ENCODE results near the gene TRIP10.

TRIP10 gene, protein sequence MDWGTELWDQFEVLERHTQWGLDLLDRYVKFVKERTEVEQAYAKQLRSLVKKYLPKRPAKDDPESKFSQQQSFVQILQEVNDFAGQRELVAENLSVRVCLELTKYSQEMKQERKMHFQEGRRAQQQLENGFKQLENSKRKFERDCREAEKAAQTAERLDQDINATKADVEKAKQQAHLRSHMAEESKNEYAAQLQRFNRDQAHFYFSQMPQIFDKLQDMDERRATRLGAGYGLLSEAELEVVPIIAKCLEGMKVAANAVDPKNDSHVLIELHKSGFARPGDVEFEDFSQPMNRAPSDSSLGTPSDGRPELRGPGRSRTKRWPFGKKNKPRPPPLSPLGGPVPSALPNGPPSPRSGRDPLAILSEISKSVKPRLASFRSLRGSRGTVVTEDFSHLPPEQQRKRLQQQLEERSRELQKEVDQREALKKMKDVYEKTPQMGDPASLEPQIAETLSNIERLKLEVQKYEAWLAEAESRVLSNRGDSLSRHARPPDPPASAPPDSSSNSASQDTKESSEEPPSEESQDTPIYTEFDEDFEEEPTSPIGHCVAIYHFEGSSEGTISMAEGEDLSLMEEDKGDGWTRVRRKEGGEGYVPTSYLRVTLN

DNA sequence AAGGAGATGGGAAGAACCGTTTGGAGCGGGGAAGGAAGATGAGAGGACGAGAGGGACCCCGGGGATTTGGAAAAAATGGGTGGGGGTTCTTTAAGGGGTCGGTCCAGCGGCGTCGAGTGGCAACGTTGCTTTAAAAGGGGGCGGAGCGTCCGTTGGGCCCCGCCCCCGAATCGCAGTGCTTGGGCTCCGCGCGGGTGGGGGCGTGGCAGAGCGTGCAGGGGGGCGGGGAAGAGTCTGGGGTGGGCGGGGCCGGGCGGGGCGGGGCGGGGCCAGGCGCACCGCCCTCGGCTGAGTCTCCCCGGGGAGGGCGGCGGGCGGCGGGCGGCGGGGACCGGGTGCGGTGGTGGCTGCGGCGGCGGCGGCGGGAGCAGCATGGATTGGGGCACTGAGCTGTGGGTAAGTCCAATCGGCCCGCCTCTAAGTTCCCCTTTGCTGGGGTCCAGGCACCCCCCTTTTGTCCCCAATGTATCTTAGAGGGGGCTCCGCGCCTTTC is at the start of gene TRIP10:
Gene TRIP10, plus strand, starts transcription at position 291 of the 493 bp plus-strand sequence. Its CDS starts 82 bp downstream, at position 373.
- peak within 1 kb of the TSS; percentile 63 for H3K9ac ChIP-seq (ENCODE audit: low read length)
- peaks cover 55% of the 10 kb centered on the region for H3K4me1 ChIP-seq (ENCODE audit: control insufficient read depth, low read depth, low read length)
- H3K27me3 ChIP-seq (ENCODE audit: control insufficient read depth, insufficient read depth, low read length): no peaks in the 10 kb centered on the region
- peak within 1 kb of the TSS; percentile 81 for H3K4me3 ChIP-seq (ENCODE audit: low read length)
- peak within 1 kb of the TSS; percentile 5 for H3K27ac ChIP-seq (ENCODE audit: low read length)
- no peaks in the 10 kb centered on the region for H3K9me3 ChIP-seq (ENCODE audit: control insufficient read depth, low read depth, low read length)
- H3K36me3 ChIP-seq (ENCODE audit: control insufficient read depth, low read depth, low read length): peaks cover 7% of the 10 kb centered on the region

DNA sequence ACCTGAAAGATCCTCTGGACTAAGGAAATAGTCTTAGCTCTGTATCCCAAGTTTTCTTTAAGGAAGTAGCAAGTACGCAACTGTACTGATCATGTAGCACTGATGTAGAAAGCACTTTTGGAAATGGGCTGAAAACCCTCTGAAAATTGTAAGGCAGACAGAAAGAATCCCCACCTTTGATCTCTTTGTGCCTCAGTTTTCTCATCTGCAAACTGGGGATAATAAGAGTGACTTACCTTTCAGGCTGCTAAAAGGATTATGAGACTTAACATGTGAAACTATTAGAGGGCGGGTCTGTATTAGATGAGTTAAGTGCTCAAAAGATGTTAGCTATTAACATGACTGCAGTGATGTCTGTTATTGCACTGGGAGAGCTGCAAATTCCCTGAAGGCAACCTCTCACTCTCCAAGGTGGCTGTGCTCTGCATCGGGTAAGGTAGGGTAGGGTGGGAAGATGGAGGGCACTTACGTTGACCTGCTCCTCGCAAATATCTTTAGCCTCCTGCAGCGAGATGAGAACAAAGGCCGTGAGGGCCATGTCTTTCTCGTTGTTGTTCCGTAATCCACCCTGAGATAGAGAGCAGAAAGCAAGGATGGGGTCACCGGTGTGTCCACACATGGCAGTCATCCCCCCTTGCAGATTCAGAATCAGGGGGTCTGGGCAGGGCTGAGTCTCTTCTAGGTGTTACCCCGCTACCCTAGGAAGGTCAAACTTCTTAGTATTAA is 49.2 kb upstream of the TRIP10 start:
- Histone ChIP-seq H3K9me3 (ENCODE audit: control insufficient read depth, low read depth, low read length) (no peaks in the 10 kb centered on the region), H3K4me3 (ENCODE audit: low read length) (no peak overlapping the region), H3K27ac (ENCODE audit: low read length) (no peak overlapping the region), H3K36me3 (ENCODE audit: control insufficient read depth, low read depth, low read length) (no peaks in the 10 kb centered on the region), H3K4me1 (ENCODE audit: control insufficient read depth, low read depth, low read length) (no peaks in the 10 kb centered on the region), H3K27me3 (ENCODE audit: control insufficient read depth, insufficient read depth, low read length) (no peaks in the 10 kb centered on the region), H3K9ac (ENCODE audit: low read length) (no peak overlapping the region)

DNA sequence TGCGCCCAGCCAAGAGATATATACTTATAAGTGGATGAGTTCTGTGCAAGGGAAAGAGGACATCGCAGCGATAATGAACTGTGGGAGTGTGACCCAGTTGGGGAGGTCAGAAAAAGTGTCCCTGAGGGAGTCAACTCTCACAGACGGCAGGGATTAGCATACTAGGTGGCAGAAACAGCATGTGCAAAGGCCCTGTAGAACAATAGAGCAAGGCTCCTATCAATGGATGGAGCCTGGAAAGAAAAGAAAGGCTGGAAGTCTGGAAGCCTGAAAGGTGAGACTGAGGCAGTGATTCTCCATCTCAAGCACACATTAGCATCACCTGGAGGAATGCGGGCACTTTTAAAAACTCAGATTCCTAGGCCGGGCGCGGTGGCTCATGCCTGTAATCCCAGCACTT is 48.1 kb upstream of the TRIP10 start:
- Histone ChIP-seq H3K36me3 (ENCODE audit: control insufficient read depth, low read depth, low read length) (no peaks in the 10 kb centered on the region), H3K9ac (ENCODE audit: low read length) (no peak overlapping the region)

DNA sequence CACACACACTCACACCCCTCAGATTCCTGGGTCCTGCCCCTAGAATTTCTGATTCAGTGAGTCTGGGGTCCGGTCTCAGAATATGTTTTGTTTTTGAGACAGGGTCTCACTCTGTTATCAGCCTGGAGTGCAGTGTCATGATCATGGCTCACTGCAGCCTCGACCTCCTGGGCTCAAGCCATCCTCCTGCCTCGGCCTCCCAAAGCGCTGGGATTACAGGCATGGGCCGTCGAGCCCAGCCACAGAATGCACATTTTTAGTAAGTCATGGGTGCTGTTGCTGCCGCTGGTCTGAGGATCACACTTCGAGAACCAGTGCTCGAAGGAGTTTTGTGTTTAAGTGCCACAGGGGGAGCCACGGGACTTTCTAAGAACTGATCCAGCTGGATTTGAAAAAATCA is 47.5 kb upstream of the TRIP10 start:
- no peak overlapping the region for H3K4me3 ChIP-seq (ENCODE audit: low read length)
- no peaks in the 10 kb centered on the region for H3K9me3 ChIP-seq (ENCODE audit: control insufficient read depth, low read depth, low read length)
- no peaks in the 10 kb centered on the region for H3K27me3 ChIP-seq (ENCODE audit: control insufficient read depth, insufficient read depth, low read length)
- no peaks in the 10 kb centered on the region for H3K36me3 ChIP-seq (ENCODE audit: control insufficient read depth, low read depth, low read length)
- no peaks in the 10 kb centered on the region for H3K4me1 ChIP-seq (ENCODE audit: control insufficient read depth, low read depth, low read length)
- no peak overlapping the region for H3K27ac ChIP-seq (ENCODE audit: low read length)
- no peak overlapping the region for H3K9ac ChIP-seq (ENCODE audit: low read length)

More for the DNA sequence above, 48.1 kb upstream of the TRIP10 start:
- Histone ChIP-seq H3K27me3 (ENCODE audit: control insufficient read depth, insufficient read depth, low read length) (no peaks in the 10 kb centered on the region), H3K4me1 (ENCODE audit: control insufficient read depth, low read depth, low read length) (no peaks in the 10 kb centered on the region), H3K27ac (ENCODE audit: low read length) (no peak overlapping the region), H3K4me3 (ENCODE audit: low read length) (no peak overlapping the region), H3K9me3 (ENCODE audit: control insufficient read depth, low read depth, low read length) (no peaks in the 10 kb centered on the region)

DNA sequence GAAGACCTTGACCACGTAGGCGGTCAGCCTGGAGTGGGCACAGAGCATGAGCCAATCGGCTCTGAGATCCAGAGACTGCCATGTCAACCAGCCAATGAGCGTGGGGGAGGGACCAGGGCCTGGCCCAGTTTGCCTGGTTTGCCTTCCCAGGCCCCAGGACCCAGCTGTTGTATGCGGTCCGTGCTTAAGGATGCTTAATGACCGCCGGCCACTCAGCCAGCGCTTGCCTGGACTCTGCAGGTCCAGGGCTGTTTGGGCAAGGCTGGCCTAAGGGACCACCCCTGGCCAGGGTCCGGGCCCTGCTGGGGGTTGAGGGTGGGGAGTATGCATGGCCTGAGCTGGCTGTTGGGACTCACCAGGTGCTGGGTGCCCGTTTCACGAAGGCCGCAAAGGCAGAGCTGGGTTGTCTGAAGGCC is 46.4 kb upstream of the TRIP10 start:
- no peaks in the 10 kb centered on the region for H3K4me1 ChIP-seq (ENCODE audit: control insufficient read depth, low read depth, low read length)
- H3K4me3 ChIP-seq (ENCODE audit: low read length): no peak overlapping the region

DNA sequence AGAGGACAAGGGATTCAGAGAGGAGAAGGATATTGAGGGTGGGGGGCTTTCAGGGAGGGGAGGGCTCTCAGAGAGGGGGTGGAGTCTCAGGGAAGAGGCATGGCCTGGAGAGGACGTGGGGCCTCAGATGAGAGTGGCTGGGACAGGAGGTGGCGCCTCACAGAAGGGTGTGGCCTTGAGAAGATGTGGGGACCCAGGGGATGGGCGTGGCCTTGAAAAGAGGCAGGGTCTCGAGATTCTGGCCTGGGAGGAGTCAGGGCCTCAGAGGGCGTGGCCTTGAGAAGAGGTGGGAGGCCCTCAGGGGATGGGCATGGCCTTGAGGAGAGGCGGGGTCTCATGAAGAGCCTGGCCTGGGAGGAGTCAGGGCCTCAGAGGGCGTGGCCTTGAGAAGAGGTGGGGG is 45.8 kb upstream of the TRIP10 start:
- Histone ChIP-seq H3K9ac (ENCODE audit: low read length) (no peak overlapping the region), H3K4me3 (ENCODE audit: low read length) (no peak overlapping the region), H3K36me3 (ENCODE audit: control insufficient read depth, low read depth, low read length) (no peaks in the 10 kb centered on the region), H3K9me3 (ENCODE audit: control insufficient read depth, low read depth, low read length) (no peaks in the 10 kb centered on the region), H3K4me1 (ENCODE audit: control insufficient read depth, low read depth, low read length) (no peaks in the 10 kb centered on the region), H3K27me3 (ENCODE audit: control insufficient read depth, insufficient read depth, low read length) (no peaks in the 10 kb centered on the region), H3K27ac (ENCODE audit: low read length) (no peak overlapping the region)

More for the DNA sequence above, 46.4 kb upstream of the TRIP10 start:
- H3K9me3 ChIP-seq (ENCODE audit: control insufficient read depth, low read depth, low read length): no peaks in the 10 kb centered on the region
- H3K27ac ChIP-seq (ENCODE audit: low read length): no peak overlapping the region
- no peak overlapping the region for H3K9ac ChIP-seq (ENCODE audit: low read length)
- H3K36me3 ChIP-seq (ENCODE audit: control insufficient read depth, low read depth, low read length): no peaks in the 10 kb centered on the region
- no peaks in the 10 kb centered on the region for H3K27me3 ChIP-seq (ENCODE audit: control insufficient read depth, insufficient read depth, low read length)

DNA sequence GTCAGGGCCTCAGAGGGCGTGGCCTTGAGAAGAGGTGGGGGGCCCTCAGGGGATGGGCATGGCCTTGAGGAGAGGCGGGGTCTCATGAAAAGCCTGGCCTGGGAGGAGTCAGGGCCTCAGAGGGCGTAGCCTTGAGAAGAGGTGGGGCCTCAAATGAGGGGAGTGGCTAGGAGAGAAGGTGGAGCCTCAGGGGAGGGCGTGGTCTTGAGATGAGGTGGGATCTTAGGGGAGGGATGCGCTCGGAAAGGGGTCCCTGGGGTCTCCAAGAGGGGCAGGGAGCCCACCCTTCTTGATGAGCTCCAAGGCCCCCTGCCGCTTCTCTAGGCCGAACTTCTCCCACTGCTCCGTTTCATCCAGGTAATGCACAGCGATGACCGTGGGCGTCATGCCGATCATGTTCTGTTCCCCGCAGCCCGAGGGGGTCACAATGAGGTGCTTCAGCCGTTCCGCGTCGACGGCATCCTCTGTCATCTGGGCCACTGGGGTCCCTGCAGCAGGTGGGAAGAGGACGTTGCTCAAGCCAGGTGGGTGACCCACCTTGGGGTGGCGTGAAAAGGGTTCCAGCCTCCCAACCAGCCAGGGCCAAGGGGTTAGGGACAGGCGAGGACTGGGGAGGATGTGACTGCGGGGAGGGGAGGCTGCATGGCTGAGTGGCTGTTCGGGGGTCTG is 45.2 kb upstream of the TRIP10 start:
- no peaks in the 10 kb centered on the region for H3K27me3 ChIP-seq (ENCODE audit: control insufficient read depth, insufficient read depth, low read length)
- H3K9ac ChIP-seq (ENCODE audit: low read length): no peak overlapping the region
- H3K4me3 ChIP-seq (ENCODE audit: low read length): no peak overlapping the region
- H3K9me3 ChIP-seq (ENCODE audit: control insufficient read depth, low read depth, low read length): no peaks in the 10 kb centered on the region
- H3K4me1 ChIP-seq (ENCODE audit: control insufficient read depth, low read depth, low read length): no peaks in the 10 kb centered on the region
- no peaks in the 10 kb centered on the region for H3K36me3 ChIP-seq (ENCODE audit: control insufficient read depth, low read depth, low read length)
- no peak overlapping the region for H3K27ac ChIP-seq (ENCODE audit: low read length)

DNA sequence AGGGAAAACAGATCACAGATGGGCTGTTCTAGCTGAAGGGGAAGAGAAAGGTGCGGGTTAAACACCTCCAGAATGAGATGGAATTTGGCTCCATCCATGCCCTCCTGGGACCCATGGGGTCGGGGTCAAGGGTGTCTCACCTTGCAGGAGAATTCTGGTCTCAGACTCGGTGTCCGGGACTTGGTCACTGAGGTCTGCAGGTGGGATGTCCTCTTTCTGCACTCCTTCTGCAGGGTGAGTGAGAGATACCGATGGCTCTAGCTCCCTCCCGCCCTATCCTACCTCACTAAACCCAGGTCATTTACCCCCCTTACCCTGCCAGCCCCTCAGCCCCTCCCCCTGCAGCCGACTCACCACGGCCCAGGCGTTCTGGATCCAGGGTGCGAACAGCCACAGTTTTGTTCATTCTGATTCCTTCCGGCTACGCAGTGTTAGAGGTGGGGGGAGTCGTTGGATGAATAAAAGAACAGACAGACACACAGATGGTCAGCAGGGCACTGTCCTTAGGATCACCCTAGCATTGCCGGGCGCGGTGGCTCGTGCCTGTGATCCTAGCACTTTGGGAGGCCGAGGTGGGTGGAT is 43.1 kb upstream of the TRIP10 start:
- no peaks in the 10 kb centered on the region for H3K36me3 ChIP-seq (ENCODE audit: control insufficient read depth, low read depth, low read length)
- no peaks in the 10 kb centered on the region for H3K9me3 ChIP-seq (ENCODE audit: control insufficient read depth, low read depth, low read length)
- H3K4me3 ChIP-seq (ENCODE audit: low read length): no peak overlapping the region
- H3K27ac ChIP-seq (ENCODE audit: low read length): no peak overlapping the region
- no peak overlapping the region for H3K9ac ChIP-seq (ENCODE audit: low read length)
- no peaks in the 10 kb centered on the region for H3K4me1 ChIP-seq (ENCODE audit: control insufficient read depth, low read depth, low read length)
- H3K27me3 ChIP-seq (ENCODE audit: control insufficient read depth, insufficient read depth, low read length): no peaks in the 10 kb centered on the region

DNA sequence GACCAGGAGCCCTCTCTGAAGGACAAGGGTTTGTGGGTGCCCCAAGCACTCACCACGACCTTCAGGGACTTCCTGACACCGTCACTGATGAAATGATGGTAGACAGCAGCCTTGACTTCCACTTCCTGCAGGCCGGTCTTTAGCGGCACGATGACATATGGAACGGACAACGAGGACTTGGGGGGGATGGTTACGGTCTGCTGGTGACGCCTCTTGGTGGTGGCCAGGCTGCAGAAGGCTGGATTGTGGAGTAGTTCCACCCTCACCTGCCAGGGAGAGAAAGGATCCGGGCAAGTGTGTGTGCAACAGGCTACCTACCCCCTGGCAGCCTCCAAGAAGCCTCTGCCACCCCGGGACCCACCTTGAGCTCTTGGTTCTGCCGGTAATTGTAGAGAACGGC is 42.2 kb upstream of the TRIP10 start:
- H3K27me3 ChIP-seq (ENCODE audit: control insufficient read depth, insufficient read depth, low read length): no peaks in the 10 kb centered on the region
- H3K9ac ChIP-seq (ENCODE audit: low read length): no peak overlapping the region

DNA sequence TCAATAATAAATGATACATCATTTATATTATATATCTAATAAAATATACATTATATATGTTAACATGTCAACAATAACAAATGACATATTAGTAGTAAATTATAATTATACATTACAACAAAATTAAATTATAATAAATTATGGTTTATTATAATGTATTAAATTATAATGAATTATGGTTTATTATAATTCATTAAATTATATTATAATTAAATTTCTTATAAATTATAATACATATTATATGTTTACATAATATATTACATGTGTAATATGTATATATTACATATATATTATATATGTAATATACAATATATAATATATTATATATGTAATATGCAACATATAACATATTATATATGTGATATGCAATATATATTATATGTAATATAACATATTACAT is 39.5 kb upstream of the TRIP10 start:
- Histone ChIP-seq H3K36me3 (ENCODE audit: control insufficient read depth, low read depth, low read length) (no peaks in the 10 kb centered on the region), H3K4me1 (ENCODE audit: control insufficient read depth, low read depth, low read length) (no peaks in the 10 kb centered on the region), H3K27ac (ENCODE audit: low read length) (no peak overlapping the region), H3K9ac (ENCODE audit: low read length) (no peak overlapping the region), H3K27me3 (ENCODE audit: control insufficient read depth, insufficient read depth, low read length) (no peaks in the 10 kb centered on the region), H3K9me3 (ENCODE audit: control insufficient read depth, low read depth, low read length) (no peaks in the 10 kb centered on the region), H3K4me3 (ENCODE audit: low read length) (no peak overlapping the region)

More for the DNA sequence above, 42.2 kb upstream of the TRIP10 start:
- Histone ChIP-seq H3K4me1 (ENCODE audit: control insufficient read depth, low read depth, low read length) (no peaks in the 10 kb centered on the region), H3K4me3 (ENCODE audit: low read length) (no peak overlapping the region), H3K36me3 (ENCODE audit: control insufficient read depth, low read depth, low read length) (no peaks in the 10 kb centered on the region), H3K9me3 (ENCODE audit: control insufficient read depth, low read depth, low read length) (no peaks in the 10 kb centered on the region), H3K27ac (ENCODE audit: low read length) (no peak overlapping the region)
